WTC11 (cell line): ENCODE results near the gene SCARB2. TPM values are rescaled to one million over a fixed set of nuclear protein-coding genes. Genes with fewer than 3 reads are reported as not detected.
A peak's percentile ranks its signal among the peaks of the same experiment; 100 is the strongest.

Source experiments
- ATAC-seq: fragments of 200-7000 bp; cut with Tn5 transposase; 2 replicates; pipeline ENCODE4 v1.10.0; 2021; ENCODE audit warnings: mild to moderate bottlenecking, moderate library complexity
- CTCF ChIA-PET: fragments of 300-600 bp; sonication (Branson Sonifier 250); formaldehyde crosslinking; loops from one replicate; lab custom pipeline; 2021; ENCODE audit warnings: antibody characterized with exemption; lab: Charles Lee
- POLR2A ChIA-PET: fragments of 350-600 bp; sonication (Branson Sonifier 250); formaldehyde crosslinking; loops from one replicate; lab custom pipeline; 2021; ENCODE audit warnings: antibody characterized with exemption; lab: Charles Lee
- DNase-seq: peaks from one replicate; pipeline ENCODE4 v3.0.0; 2021; ENCODE audit warnings: low spot score
- H3K27ac Mint-ChIP-seq: 2 replicates; pipeline ENCODE4 v1.8.0; 2021; ENCODE audit warnings: mixed read lengths
- H3K27me3 Mint-ChIP-seq: 2 replicates; pipeline ENCODE4 v1.8.0; 2021; ENCODE audit warnings: low read depth, mild to moderate bottlenecking, moderate library complexity, mixed read lengths
- H3K36me3 Mint-ChIP-seq: 2 replicates; pipeline ENCODE4 v1.8.0; 2021; ENCODE audit warnings: mixed read lengths
- H3K4me1 Mint-ChIP-seq: 2 replicates; pipeline ENCODE4 v1.8.0; 2022; ENCODE audit warnings: mixed read lengths
- H3K4me3 Mint-ChIP-seq: 2 replicates; pipeline ENCODE4 v1.8.0; 2021; ENCODE audit warnings: mild to moderate bottlenecking, moderate library complexity, mixed read lengths
- H3K9me3 Mint-ChIP-seq: 2 replicates; pipeline ENCODE4 v1.8.0; 2021; ENCODE audit warnings: mixed read lengths
- ARID4B ChIP-seq: sonication (generic); formaldehyde crosslinking; IDR thresholded peaks from 2 replicates; pipeline ENCODE4 v1.8.0; 2023; ENCODE audit warnings: missing genetic modification reagents, mild to moderate bottlenecking, borderline replicate concordance
- ATF1 ChIP-seq: sonication (generic); formaldehyde crosslinking; IDR thresholded peaks from 2 replicates; pipeline ENCODE4 v1.8.1; 2023; ENCODE audit warnings: mild to moderate bottlenecking, moderate library complexity, missing genetic modification reagents
- ATF2 ChIP-seq: sonication (generic); formaldehyde crosslinking; IDR thresholded peaks from 2 replicates; pipeline ENCODE4 v1.8.1; 2022; ENCODE audit warnings: low read depth, missing genetic modification reagents, borderline replicate concordance
- CBFB ChIP-seq: sonication (generic); formaldehyde crosslinking; IDR thresholded peaks from 2 replicates; pipeline ENCODE4 v1.8.1; 2022; ENCODE audit warnings: mild to moderate bottlenecking, low read depth, missing genetic modification reagents
- CDX4 ChIP-seq: fragments of 250-450 bp; sonication (Bioruptor Pico); IDR thresholded peaks from 2 replicates; pipeline ENCODE4 v1.9.0; 2021; ENCODE audit warnings: moderate library complexity, mild to moderate bottlenecking, inconsistent platforms, borderline replicate concordance
- CTCF ChIP-seq: fragments of 200-600 bp; IDR thresholded peaks from 2 replicates; pipeline ENCODE4 v1.8.0; 2022; ENCODE audit warnings: antibody characterized with exemption
- E2F4 ChIP-seq: sonication (generic); formaldehyde crosslinking; IDR thresholded peaks from 2 replicates; pipeline ENCODE4 v1.8.1; 2022; ENCODE audit warnings: low read depth, mild to moderate bottlenecking, moderate library complexity, missing genetic modification reagents, borderline replicate concordance
- E2F5 ChIP-seq: sonication (generic); formaldehyde crosslinking; IDR thresholded peaks from 2 replicates; pipeline ENCODE4 v1.8.1; 2022; ENCODE audit warnings: mild to moderate bottlenecking, moderate library complexity, missing genetic modification reagents
- ETV6 ChIP-seq: sonication (generic); formaldehyde crosslinking; IDR thresholded peaks from 2 replicates; pipeline ENCODE4 v1.8.1; 2022; ENCODE audit warnings: mild to moderate bottlenecking, missing genetic modification reagents
- FOXJ3 ChIP-seq: sonication (generic); formaldehyde crosslinking; IDR thresholded peaks from 2 replicates; pipeline ENCODE4 v1.9.0; 2021; ENCODE audit warnings: missing genetic modification reagents, mild to moderate bottlenecking, borderline replicate concordance
- MYBL2 ChIP-seq: sonication (generic); formaldehyde crosslinking; IDR thresholded peaks from 2 replicates; pipeline ENCODE4 v1.8.1; 2023; ENCODE audit warnings: mild to moderate bottlenecking, moderate library complexity, missing genetic modification reagents
- NFATC4 ChIP-seq: fragments of 250-450 bp; sonication (Bioruptor Pico); IDR thresholded peaks from 2 replicates; pipeline ENCODE4 v1.9.0; 2021; ENCODE audit warnings: mild to moderate bottlenecking
- NFYB ChIP-seq: sonication (generic); formaldehyde crosslinking; conservative IDR thresholded peaks from 2 replicates; pipeline ENCODE4 v1.8.0; 2022; ENCODE audit warnings: low read depth, missing genetic modification reagents
- NR3C1 ChIP-seq: sonication (generic); formaldehyde crosslinking; conservative IDR thresholded peaks from 2 replicates; pipeline ENCODE4 v1.8.1; 2023; ENCODE audit warnings: low read depth, mild to moderate bottlenecking, missing genetic modification reagents
- OVOL2 ChIP-seq: fragments of 250-450 bp; sonication (Bioruptor Pico); IDR thresholded peaks from 2 replicates; pipeline ENCODE4 v1.9.0; 2021; ENCODE audit warnings: mild to moderate bottlenecking, borderline replicate concordance
- RELA ChIP-seq: sonication (generic); formaldehyde crosslinking; IDR thresholded peaks from 2 replicates; pipeline ENCODE4 v1.8.1; 2022; ENCODE audit warnings: missing genetic modification reagents, mild to moderate bottlenecking, borderline replicate concordance
- SMAD4 ChIP-seq: sonication (generic); formaldehyde crosslinking; IDR thresholded peaks from 2 replicates; pipeline ENCODE4 v1.8.0; 2022; ENCODE audit warnings: mild to moderate bottlenecking, missing genetic modification reagents
- SOX15 ChIP-seq: fragments of 250-450 bp; sonication (Bioruptor Pico); IDR thresholded peaks from 2 replicates; pipeline ENCODE4 v1.9.0; 2021; ENCODE audit warnings: mild to moderate bottlenecking
- SP1 ChIP-seq: sonication (generic); formaldehyde crosslinking; conservative IDR thresholded peaks from 2 replicates; pipeline ENCODE4 v1.8.1; 2022; ENCODE audit warnings: missing genetic modification reagents
- ZMAT4 ChIP-seq: fragments of 250-450 bp; sonication (Bioruptor Pico); IDR thresholded peaks from 2 replicates; pipeline ENCODE4 v1.9.0; 2021; ENCODE audit warnings: mild to moderate bottlenecking
- ZNF121 ChIP-seq: sonication (generic); formaldehyde crosslinking; IDR thresholded peaks from 2 replicates; pipeline ENCODE4 v1.8.0; 2023; ENCODE audit warnings: missing genetic modification reagents
- ZNF423 ChIP-seq: fragments of 250-450 bp; sonication (Bioruptor Pico); IDR thresholded peaks from 2 replicates; pipeline ENCODE4 v2.1.2; 2022; ENCODE audit warnings: mild to moderate bottlenecking, moderate library complexity
- ZSCAN18 ChIP-seq: fragments of 250-450 bp; sonication (Bioruptor Pico); IDR thresholded peaks from 2 replicates; pipeline ENCODE4 v2.1.2; 2022; ENCODE audit warnings: mild to moderate bottlenecking, moderate library complexity
- total RNA-seq: library from RNA; stranded (reverse); gene quantifications from 3 replicates; pipeline ENCODE4 v1.2.3, GENCODE V29; 2021

SCARB2 gene
- total RNA-seq, 1 experiment from 2014 or later: 38.0 TPM

GRCh38 chr4:76147454-76148141, 66.0 kb downstream of the SCARB2 start:
- H3K36me3 Mint-ChIP-seq: peaks cover 17% of the 10 kb centered on the region
- H3K4me3 Mint-ChIP-seq: peak overlapping the region; percentile 99
- peaks cover 26% of the 10 kb centered on the region for H3K4me1 Mint-ChIP-seq
- no peaks in the 10 kb centered on the region for H3K27me3 Mint-ChIP-seq
- peaks cover 1% of the 10 kb centered on the region for H3K9me3 Mint-ChIP-seq
- ATAC-seq (peak; percentile 93), DNase-seq (peak; percentile 95)
- peak overlapping the region; percentile 95 for H3K27ac Mint-ChIP-seq
- ChIA-PET POLR2A (no interaction called here), CTCF (interaction anchor here (1.4 kb wide), 1 partner anchor 232 kb away, joined by 3 read pairs; no protein-coding TSS in a partner anchor)
- TF ChIP-seq OVOL2 (CRISPR knock-in tag): no peak
- TF ChIP-seq ZNF121: no peak
- 0 out of 2 replicates have a peak, but pooled peaks have one; percentile 6 for TF ChIP-seq NFYB
- peak; percentile 8; the same call in 1 of the 2 replicates for TF ChIP-seq ATF1
- 0 out of 2 replicates have a peak, but pooled peaks have one; percentile 10 for TF ChIP-seq NR3C1 (CRISPR knock-in tag)
- no peak for TF ChIP-seq ATF2
- no peak for TF ChIP-seq ETV6 (CRISPR knock-in tag)
- 0 out of 2 replicates have a peak, but pooled peaks have one; percentile 39 for TF ChIP-seq E2F4 (CRISPR knock-in tag)
- no peak for TF ChIP-seq CDX4
- peak; percentile 78; the same call in 1 of the 2 replicates for TF ChIP-seq E2F5 (CRISPR knock-in tag)
- TF ChIP-seq ZNF423: peak; percentile 22; the same call in 1 of the 2 replicates
- TF ChIP-seq ZMAT4 (CRISPR knock-in tag): no peak

GRCh38 chr4:76144546-76144945, 69.1 kb downstream of the SCARB2 start:
- Mint-ChIP-seq H3K4me3 (no peak overlapping the region; the same call in 1 of the 2 replicates), H3K9me3 (no peaks in the 10 kb centered on the region), H3K4me1 (peaks cover 22% of the 10 kb centered on the region), H3K27me3 (no peaks in the 10 kb centered on the region), H3K36me3 (peaks cover 45% of the 10 kb centered on the region), H3K27ac (no peak overlapping the region)
- DNase-seq (no peak), ATAC-seq (no peak)
- POLR2A ChIA-PET: no interaction called here
- CTCF ChIA-PET: no interaction called here
- TF ChIP-seq ZNF121 (no peak), CBFB (CRISPR knock-in tag) (no peak), ARID4B (CRISPR knock-in tag) (no peak), MYBL2 (CRISPR knock-in tag) (no peak), RELA (no peak), CTCF (no peak), SOX15 (CRISPR knock-in tag) (no peak), NFATC4 (CRISPR knock-in tag) (no peak), NR3C1 (CRISPR knock-in tag) (no peak), SMAD4 (CRISPR knock-in tag) (no peak), FOXJ3 (CRISPR knock-in tag) (no peak), SP1 (CRISPR knock-in tag) (no peak), ZSCAN18 (no peak)
